Choroid plexus epithelial cell (primary cell): ENCODE data around the gene CD1C.

Experiments used
- DNase-seq: peaks from one replicate; pipeline ENCODE4 v3.0.0-alpha.2; 2010; ENCODE audit warnings: low read depth
- H3K4me3 ChIP-seq: 2 replicates; pipeline ENCODE4 v1.5.1; 2011; ENCODE audit warnings: low read depth, mild to moderate bottlenecking, control low read depth, low read length, moderate library complexity
- TF ChIP-seq, protein P1 (sequence below): conservative IDR thresholded peaks from 2 replicates; pipeline ENCODE4 v1.5.1; 2011; ENCODE audit warnings: low read depth, mild to moderate bottlenecking, control low read depth, inconsistent platforms, low read length, moderate library complexity

Gene CD1C

GRCh38 chr1:158286941-158287346 is 2.8 kb upstream of the CD1C start:
- TF ChIP-seq, protein P1, sequence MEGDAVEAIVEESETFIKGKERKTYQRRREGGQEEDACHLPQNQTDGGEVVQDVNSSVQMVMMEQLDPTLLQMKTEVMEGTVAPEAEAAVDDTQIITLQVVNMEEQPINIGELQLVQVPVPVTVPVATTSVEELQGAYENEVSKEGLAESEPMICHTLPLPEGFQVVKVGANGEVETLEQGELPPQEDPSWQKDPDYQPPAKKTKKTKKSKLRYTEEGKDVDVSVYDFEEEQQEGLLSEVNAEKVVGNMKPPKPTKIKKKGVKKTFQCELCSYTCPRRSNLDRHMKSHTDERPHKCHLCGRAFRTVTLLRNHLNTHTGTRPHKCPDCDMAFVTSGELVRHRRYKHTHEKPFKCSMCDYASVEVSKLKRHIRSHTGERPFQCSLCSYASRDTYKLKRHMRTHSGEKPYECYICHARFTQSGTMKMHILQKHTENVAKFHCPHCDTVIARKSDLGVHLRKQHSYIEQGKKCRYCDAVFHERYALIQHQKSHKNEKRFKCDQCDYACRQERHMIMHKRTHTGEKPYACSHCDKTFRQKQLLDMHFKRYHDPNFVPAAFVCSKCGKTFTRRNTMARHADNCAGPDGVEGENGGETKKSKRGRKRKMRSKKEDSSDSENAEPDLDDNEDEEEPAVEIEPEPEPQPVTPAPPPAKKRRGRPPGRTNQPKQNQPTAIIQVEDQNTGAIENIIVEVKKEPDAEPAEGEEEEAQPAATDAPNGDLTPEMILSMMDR, result no peak
- DNase-seq, result no peak
- H3K4me3 ChIP-seq, result no peak overlapping the region

DNA sequence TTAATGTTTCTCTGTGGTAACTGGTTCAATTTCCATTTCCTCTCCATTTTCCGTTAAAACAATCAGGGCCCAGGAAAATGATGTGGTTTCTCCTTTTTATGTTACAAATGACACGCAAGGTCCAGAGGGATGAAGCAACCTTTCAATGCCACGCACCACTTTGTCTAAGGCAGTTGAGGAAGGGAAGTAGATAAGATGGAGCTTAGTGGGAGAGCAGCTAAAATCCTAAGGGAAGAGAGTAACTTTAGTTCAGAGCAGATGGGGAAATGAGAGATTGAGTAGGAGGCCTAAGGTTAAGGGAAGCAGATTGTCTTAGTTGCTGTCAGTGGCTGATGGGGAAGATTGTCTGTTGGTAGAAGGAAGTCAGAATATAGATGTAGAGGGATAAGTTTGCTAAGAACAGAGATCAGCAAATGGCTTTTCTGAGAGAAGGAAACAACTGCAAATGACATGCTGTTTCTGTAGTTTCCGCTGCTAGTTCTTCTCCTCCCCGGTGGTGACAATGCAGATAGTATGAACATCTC is 660 bp downstream of the CD1C start:
- DNase-seq, result no peak
- TF ChIP-seq, protein P1, result no peak
- H3K4me3 ChIP-seq, result no peak overlapping the region

GRCh38 chr1:158295791-158296190 is 6.1 kb downstream of the CD1C start:
- TF ChIP-seq, protein P1, result no peak

GRCh38 chr1:158310623-158311022 is 20.9 kb downstream of the CD1C start:
- DNase-seq, result no peak
- no peak overlapping the region for H3K4me3 ChIP-seq
- TF ChIP-seq, protein P1, result no peak

More at GRCh38 chr1:158295791-158296190, 6.1 kb downstream of the CD1C start:
- DNase-seq, result no peak
- no peak overlapping the region for H3K4me3 ChIP-seq

- TF ChIP-seq, protein P1, result no peak
- H3K4me3 ChIP-seq, result no peak overlapping the region
- no peak for DNase-seq
Observed at GRCh38 chr1:158311066-158311465, 21.3 kb downstream of the CD1C start.

DNA sequence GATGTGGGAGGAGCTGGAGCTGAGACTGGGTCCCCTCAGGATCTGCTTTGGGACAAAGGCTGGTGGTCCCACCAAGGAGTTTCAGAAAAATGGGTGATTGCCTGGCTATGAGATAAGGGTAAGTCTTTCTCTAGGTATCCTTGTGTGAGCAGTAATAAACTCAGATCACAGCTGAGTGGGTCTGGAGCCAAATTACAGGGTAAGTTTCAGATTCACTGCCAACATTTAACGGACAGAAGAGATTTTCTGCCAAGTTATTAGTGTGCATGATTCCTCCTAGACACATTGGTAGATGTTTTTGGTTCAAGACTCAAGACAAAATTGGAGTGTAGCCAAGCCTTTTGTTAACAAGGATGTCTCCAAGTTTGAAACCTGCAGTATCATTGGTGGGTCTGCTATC is 34.1 kb downstream of the CD1C start:
- DNase-seq, result no peak
- no peak overlapping the region for H3K4me3 ChIP-seq
- TF ChIP-seq, protein P1, result no peak

DNA sequence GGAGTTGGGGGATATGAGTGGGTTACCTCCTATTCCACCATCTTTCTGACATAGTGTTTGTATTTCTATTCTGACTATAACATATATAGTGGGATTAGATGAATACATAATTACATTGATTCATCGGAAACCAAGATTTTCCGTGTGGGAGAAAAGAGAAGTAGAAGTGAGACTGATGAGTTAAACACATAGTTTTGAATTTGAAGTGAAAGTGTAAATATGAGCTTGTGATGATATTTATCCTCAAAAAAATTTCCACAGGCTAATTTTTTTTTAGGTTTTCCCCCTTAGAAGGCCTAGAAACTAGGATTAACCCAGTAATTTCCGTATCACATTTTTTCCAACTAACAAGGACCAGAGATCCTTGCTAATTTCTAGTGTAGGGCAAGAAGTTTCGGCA is 34.7 kb downstream of the CD1C start:
- no peak for DNase-seq
- TF ChIP-seq, protein P1, result no peak
- H3K4me3 ChIP-seq, result no peak overlapping the region
